Medulla oblongata (tissue), 1 donor: ENCODE measurements around the gene BCL7C.
"Not testable (repeated sequence)": the region's sequence is repeated elsewhere in the genome, so short reads cannot be mapped to it uniquely, and the experiment has no call there.

ENCODE experiments used
- DNase-seq: peaks from one replicate; pipeline ENCODE4 v3.0.0-alpha.2; 2015; ENCODE audit errors: extremely low spot score

The BCL7C gene

DNA sequence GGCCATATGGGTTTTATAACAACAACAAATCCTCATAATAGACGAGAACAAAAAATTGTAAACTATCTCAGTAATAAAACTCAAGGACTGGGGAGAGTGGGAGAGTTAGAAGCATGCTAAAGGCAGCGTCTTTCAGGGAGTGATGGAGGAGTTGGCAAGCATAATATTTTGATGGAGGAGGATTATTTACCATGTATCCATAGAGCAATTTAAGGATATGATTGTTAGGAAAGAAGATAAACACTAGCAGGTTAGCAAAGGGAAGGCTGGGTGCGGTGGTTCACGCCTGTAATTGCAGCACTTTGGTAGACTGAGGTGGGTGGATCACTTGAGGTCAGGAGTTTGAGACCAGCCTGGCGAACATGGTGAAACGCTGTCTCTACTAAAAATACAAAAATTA is 27.8 kb downstream of the BCL7C start:
- no peak for DNase-seq

DNA sequence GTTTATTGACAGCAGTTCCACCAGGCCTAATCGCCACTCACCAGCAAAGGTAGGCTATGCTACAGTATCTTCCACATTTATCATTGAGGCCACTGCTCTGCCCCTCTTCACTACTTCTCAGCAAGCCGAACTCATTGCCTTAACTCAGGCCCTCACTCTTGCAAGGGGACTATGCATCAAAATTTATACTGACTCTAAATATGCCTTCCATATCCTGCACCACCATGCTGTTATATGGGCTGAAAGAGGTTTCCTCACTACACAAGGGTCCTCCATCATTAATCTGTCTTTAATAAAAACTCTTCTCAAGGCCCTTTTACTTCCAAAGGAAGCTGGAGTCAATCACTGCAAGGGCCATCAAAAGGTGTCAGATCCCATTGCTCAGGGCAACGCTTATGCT is 30.7 kb downstream of the BCL7C start:
- DNase-seq = not testable (repeated sequence)

DNA sequence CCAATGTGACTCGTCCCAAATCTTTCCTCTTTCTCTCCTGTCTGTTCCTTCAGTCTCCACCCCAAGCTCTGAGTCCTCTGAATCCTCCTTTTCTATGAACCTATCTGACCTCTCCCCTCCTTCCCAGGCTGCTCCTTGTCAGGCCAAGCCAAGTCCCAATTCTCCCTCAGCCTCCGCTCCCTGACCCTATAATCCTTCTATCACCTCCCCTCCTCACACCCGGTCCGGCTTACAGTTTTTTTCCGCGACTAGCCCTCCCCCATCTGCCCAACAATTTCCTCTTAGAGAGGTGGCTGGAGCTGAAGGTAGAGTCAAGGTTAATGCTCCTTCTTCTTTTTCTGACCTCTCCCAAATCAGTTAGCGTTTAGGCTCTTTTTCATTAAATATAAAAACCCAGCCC is 33.1 kb downstream of the BCL7C start:
- DNase-seq = not testable (repeated sequence)

DNA sequence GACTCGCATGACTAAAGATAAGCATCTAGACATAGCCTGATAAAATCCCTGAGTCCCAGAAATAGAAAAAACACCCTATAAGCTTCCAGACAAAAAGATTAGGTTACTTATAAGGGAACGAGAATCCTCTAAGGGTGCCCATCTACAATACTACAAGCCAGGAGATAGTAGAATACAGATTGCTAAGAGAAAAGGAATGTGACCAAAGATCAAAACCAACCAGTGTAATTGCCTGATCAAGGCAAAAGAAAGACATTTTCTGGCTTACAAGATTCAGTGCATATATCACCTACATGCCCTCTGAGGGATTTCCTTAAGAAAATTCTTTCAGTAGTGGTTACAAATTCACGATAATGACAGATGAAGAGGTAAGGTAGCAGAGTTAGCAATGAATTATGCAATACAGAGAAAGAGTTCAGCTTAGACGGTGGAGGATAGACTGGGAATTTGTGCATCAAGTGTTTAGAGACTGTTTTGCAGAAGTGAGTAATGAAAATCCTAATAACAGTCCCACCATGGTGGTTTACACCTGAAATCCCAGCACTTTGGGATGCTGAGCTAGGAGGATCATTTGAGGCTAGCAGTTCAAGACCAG is 35.0 kb downstream of the BCL7C start:
- DNase-seq = no peak

DNA sequence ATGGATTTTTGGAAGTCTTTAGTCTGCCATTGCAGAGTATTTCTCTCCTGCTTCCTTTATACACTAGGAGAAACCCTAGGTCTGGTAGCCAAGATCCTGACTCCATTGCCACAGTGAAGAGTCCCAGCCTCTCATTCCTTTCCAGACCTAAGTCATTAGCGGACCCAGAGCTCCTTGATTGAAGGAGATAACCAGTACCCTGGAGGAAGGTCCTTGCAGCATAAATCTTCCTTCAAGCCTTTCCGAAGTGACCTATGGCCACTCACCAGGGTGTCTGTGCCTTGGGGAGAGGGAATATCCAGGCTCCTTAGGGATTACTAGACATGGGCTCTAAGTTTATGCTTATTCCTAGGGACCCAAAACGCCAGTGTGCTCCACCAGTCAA is 35.8 kb downstream of the BCL7C start:
- no peak for DNase-seq

DNA sequence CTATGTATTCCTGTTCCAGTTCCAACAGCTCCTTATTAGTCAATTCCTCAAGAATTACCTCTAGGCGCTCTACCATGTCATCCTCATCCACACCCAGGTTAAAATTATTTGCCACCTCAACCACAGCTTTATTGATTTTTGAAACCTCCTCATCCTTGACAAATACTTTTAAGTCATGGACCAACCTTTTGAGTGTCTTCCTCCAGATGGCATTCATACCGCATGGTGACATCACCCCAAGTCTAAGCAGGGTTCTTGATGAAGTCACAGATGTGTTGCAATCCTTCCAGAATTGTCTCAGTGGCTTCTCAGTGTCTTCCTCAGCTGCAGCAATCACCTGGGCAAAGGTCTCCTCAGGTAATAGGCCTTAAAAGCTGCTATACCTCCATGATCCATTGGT is 40.1 kb downstream of the BCL7C start:
- no peak for DNase-seq

DNA sequence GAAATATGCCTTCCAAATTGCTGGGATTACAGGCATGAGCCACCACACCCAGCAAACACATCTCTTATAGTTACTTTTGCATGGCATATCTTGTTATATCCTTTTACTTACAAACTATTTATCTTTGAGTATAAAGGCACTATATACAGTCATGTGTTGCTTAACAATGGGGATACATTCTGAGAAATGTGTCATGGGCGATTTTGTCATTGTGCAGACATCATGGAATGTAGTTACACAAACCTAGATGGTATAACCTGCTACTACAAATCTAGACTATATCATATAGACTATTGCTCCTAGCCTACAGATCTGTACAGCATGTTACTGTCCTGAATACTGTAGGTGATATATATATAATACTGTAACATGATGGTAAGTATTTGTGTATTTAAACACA is 43.6 kb downstream of the BCL7C start:
- no peak for DNase-seq

DNA sequence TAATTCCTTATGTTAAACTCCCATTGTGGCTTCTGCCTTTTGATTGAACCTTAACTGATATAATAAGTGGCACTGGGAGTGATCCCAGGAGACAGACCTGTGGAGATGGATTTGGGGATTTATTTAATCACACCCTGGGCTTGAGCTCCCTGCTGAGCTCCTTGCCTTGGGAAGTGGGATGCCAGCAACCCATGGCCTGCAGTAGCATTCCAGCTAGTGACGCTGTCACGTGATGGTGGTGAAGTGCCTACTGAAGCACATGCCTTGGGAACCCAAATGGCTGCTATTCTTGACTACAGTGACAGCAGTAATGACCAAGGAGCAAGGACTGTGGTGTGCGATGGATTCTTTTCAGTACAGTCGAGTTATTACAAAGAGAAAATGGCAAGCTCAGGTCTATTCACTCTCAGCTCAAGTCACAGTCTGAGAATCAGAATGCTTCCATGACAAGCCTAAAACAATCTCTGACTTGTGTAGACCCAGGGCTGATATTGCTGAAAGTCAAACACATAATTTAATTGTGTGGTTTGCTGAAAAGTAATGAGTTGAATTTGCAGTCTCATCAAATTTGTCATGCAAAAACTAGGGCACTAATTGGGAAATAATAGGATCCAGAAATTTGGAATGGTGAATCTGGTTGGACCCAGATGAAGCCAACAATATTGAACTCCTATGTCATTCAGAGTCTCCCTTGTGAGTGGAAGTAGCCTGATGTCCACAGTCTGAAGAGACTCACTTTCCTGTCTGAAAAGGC is 47.1 kb downstream of the BCL7C start:
- no peak for DNase-seq

DNA sequence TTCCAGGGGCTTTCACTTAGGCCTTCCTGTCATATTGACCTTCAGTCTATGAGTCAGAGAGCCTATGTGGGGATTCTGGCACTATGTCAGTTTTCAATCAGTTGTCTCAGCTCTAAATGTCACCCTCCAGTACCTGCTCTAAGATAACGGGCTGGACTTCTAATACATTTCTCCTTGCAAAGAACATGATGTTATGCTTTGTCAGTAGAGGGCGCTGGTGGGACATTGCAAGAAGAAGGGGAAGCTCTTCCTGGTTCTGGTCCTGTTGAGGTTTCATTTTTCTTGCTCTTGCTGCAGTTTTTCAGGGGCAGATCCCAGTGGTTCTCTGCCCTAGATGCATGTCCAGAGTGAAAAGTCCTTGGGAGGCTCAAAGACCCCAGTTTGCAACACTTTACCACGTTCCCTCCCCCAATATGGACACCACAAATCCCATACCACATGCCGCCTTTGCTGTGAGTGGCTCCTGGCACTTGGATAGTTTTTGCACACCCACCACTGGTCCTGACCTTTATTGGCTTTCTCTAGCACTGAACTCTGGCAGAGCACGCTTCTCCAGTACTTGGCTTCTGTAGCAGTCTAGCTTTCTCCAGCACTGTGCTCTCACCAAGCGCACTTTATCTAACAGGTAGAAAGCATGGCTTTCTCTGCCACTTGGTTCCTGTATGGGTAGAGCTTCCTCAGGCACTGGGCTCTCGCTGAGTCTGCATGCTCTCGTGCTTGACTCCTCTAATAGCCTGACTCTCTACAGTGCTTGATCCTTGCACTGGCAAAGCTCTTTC is 49.0 kb downstream of the BCL7C start:
- peak; percentile 95 for DNase-seq

DNA sequence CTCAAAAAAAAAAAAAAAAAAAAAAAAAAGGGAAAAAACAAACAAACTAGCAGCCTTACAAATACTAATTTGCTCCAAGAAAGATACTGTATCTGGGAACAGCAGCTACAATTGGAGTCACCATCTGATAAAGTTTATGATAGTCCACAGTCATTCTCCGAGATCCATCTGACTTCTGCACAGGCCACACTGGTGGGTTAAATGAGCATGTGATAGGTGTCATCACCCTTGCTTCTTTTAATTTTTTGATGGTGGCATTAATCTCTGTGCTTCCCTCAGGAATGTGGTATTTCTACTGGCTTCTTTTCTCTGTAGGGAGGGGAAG is 49.6 kb downstream of the BCL7C start:
- DNase-seq = no peak

DNA sequence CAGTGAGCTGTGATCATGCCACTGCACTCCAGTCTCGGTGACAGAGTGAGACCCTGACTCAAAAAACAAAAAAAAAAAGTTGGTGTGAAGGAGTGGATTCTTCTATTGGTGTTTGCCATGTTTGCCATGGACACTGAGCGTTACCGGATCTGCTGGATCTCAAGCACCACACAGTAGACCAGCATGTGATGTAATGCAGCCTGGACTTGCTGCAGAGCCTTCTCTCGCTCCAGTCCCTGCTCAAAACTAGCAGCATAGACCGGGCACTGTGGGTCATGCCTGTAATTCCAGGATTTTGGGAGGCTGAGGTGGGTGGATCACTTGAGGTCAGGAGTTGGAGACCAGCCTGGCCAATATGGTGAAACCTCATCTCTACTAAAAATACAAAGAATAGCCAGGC is 50.4 kb downstream of the BCL7C start:
- DNase-seq = no peak

DNA sequence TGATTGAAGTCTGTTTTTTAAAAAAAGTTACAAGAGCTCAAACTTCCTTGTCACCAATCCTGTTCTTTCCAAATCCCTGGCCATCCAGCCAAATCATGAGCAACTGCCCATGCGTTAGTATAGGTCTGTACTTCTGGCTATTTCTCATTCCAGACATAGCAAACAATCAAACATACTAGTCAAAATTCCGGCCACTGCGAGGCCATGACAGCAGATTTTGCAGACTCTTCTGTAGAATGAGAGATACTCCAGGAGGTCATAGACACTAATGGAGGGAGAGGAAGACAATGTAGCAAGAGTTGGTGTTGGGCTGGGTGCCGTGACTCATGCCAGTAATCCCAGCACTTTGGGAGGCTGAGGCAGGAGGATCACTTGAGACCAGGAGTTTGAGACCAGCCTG is 50.9 kb downstream of the BCL7C start:
- DNase-seq = no peak

DNA sequence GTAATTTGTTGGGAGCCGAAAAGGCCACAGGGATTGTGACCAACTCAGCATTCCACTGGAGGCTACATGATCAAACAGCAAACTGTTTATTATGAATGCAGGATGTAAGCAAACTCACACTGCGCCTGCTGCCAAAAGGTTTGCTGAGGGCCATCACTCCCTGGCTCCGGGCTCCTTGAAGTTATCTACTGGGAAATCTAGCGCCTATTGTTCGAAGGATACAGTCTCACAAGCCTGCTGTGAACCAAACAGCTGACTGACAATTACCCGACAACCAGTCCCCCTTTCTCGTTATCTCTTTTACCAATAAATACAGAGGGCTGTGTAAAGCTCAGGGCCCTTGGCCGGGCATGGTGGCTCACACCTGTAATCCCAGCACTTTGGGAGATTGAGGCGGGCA is 52.5 kb downstream of the BCL7C start:
- no peak for DNase-seq

DNA sequence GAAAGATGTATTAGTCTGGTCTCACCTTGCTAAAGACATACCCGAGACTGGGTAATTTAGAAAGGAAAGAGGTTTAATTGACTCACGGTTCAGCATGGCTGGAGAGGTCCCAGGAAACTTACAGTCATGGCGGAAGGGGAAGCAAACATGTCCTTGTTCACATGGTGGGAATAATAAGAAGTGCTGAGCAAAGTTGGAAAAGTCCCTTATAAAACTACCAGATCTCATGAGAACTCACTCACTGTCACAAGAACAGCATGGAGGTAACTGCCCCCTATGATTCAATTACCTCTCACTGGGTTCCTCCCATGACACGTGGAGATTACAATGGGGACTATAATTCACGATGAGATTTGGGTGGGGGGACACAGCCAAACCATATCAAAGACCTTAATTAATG is 53.3 kb downstream of the BCL7C start:
- DNase-seq = no peak

DNA sequence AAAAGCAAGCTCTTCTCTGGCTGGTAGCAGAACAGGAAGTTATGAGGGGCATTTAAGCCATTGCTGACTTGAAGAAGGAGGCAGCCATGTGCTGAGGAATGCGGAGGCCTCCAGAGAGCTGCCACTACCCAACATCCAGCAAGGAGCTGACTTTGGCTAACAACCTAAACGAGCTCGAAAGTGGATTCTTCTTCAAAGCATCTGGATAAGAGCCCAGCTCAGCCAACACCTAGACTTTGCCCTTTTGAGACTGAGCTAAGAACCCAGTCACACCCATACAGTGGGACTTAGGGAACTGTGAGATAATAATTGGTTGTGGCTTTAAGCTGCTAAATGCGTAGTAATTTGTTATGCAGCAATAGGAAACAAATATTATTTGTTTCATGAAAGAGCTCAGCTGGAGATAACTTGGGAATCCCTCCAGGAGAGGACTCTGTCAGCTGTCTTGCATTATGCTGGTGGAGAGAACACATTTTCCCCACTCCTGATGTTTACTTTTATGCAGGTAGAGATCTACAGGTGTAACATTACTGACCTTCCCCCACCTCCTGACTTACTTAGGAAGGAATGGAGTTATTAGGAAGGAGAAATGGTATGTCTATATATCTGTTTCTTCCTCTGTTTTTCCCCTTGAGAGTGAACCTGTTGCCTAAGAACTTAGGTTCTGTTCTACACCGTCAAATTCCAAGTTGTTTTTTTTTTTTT is 54.2 kb downstream of the BCL7C start:
- DNase-seq = no peak

DNA sequence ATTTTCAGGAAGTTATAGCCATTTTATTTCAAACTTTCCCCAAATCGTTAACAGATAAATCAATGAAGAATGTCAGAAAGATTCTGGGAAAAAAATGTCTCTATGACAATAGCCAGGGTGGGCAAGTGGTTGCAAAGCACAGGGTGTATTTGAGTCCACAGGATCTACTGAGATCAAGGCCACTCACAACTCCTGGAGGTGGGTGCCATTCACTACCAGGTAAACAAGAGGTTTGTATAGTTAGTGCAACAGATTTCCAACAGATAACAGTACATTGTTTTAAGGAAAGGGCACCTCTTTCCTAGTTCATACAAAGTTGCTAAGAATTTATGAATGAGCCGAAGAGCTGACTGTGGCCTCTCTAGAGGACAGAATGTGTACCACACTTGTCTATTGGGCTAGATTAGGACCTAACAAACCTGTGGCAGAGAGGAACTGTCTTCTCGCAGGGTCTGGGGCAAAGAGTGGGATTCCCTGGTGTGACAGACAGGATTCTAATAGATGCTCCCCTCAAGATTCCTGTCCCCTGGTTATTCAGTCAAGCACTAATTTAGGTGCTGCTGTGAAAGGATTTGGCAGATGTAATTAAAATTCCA is 54.9 kb downstream of the BCL7C start:
- DNase-seq = no peak

DNA sequence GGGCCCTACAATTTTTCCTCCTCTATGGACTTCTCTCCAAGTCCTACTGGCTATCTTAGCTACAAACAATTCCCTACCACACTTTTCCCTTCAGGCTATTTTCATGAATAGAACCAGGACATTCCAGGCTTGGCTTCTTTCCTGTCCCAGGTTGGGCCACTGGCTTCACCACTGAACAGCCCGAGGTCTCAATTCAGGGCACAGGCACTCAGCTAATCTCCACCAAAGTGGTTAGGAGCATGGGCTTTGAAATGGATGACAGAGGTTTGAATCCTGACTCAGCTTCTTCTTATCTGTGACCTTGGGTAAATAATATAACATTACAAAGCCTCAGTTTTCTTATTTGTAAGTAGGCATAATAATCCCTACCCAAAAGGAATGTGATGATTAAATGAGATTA is 56.0 kb downstream of the BCL7C start:
- no peak for DNase-seq
